Measurements from ENCODE around the gene EPM2AIP1. TPM values are rescaled to one million over a fixed set of nuclear protein-coding genes. Genes with fewer than 3 reads are reported as not detected.
A peak's percentile ranks its signal among the peaks of the same experiment; 100 is the strongest.

Gene EPM2AIP1
- total RNA-seq, 2 donors from 2014 or later = 15.7 to 19.5 TPM

GRCh38 chr3:36991923-36992805, 767 bp downstream of the EPM2AIP1 start:
- Mint-ChIP-seq H3K27ac (no peak overlapping the region), H3K27me3 (ENCODE audit: insufficient read depth) (no peaks in the 10 kb centered on the region), H3K4me1 (peaks cover 16% of the 10 kb centered on the region), H3K9me3 (no peaks in the 10 kb centered on the region), H3K36me3 (ENCODE audit: low read depth) (peaks cover 24% of the 10 kb centered on the region), H3K4me3 (no peak overlapping the region)
- H3K36me3 ChIP-seq (ENCODE audit: control insufficient read depth, insufficient read depth, low read length) = peaks cover 55% of the 10 kb centered on the region
- peaks cover 8% of the 10 kb centered on the region for H3K4me1 ChIP-seq (ENCODE audit: control insufficient read depth, insufficient read depth, low read length)
- DNase-seq = no peak
- peak overlapping the region; percentile 94 for H3K9ac ChIP-seq (ENCODE audit: extremely low read depth, low read length, poor library complexity, severe bottlenecking)
- H3K9me3 ChIP-seq (ENCODE audit: control insufficient read depth, low read length) = no peaks in the 10 kb centered on the region
- H3K27ac ChIP-seq (ENCODE audit: low read depth, low read length) = peak overlapping the region; percentile 94
- TF ChIP-seq CTCF (conservative IDR thresholded peaks at IDR 0.05) = no peak
- H3K4me3 ChIP-seq (ENCODE audit: low read length) = peak overlapping the region; percentile 88
- no peaks in the 10 kb centered on the region for H3K27me3 ChIP-seq (ENCODE audit: control insufficient read depth, insufficient read depth, low read length, poor library complexity, severe bottlenecking)
- WGBS, 2 experiments (ENCODE audit: insufficient coverage in 1 of 2, insufficient read length in 1 of 2) = 7 to 8% methylated on average over 16 to 24 of the region's 24 CpGs

- Mint-ChIP-seq H3K27ac (no peak overlapping the region), H3K27me3 (ENCODE audit: insufficient read depth) (no peaks in the 10 kb centered on the region), H3K4me1 (peaks cover 16% of the 10 kb centered on the region), H3K36me3 (ENCODE audit: low read depth) (peaks cover 20% of the 10 kb centered on the region), H3K4me3 (no peak overlapping the region), H3K9me3 (no peaks in the 10 kb centered on the region)
- Histone ChIP-seq H3K36me3 (ENCODE audit: control insufficient read depth, insufficient read depth, low read length) (peaks cover 54% of the 10 kb centered on the region), H3K27ac (ENCODE audit: low read depth, low read length) (no peak overlapping the region), H3K9me3 (ENCODE audit: control insufficient read depth, low read length) (no peaks in the 10 kb centered on the region), H3K4me1 (ENCODE audit: control insufficient read depth, insufficient read depth, low read length) (peaks cover 8% of the 10 kb centered on the region), H3K27me3 (ENCODE audit: control insufficient read depth, insufficient read depth, low read length, poor library complexity, severe bottlenecking) (no peaks in the 10 kb centered on the region), H3K9ac (ENCODE audit: extremely low read depth, low read length, poor library complexity, severe bottlenecking) (peak overlapping the region; percentile 94), H3K4me3 (ENCODE audit: low read length) (peak overlapping the region; percentile 88)
- WGBS, 2 experiments (ENCODE audit: insufficient coverage in 1 of 2, insufficient read length in 1 of 2) = 60 to 82% methylated on average over 1 to 3 of the region's 3 CpGs
- TF ChIP-seq CTCF (conservative IDR thresholded peaks at IDR 0.05) = no peak
- DNase-seq = no peak
Measured at GRCh38 chr3:36991147-36991546, 1.8 kb downstream of the EPM2AIP1 start.

- H3K4me3 ChIP-seq (ENCODE audit: low read length) = peak overlapping the region; percentile 88
- H3K27me3 Mint-ChIP-seq (ENCODE audit: insufficient read depth) = no peaks in the 10 kb centered on the region
- no peak overlapping the region for H3K27ac ChIP-seq (ENCODE audit: low read depth, low read length)
- H3K9me3 Mint-ChIP-seq = no peaks in the 10 kb centered on the region
- H3K9me3 ChIP-seq (ENCODE audit: control insufficient read depth, low read length) = no peaks in the 10 kb centered on the region
- no peak overlapping the region for H3K4me3 Mint-ChIP-seq
- H3K36me3 ChIP-seq (ENCODE audit: control insufficient read depth, insufficient read depth, low read length) = peaks cover 65% of the 10 kb centered on the region
- peaks cover 31% of the 10 kb centered on the region for H3K36me3 Mint-ChIP-seq (ENCODE audit: low read depth)
- H3K4me1 Mint-ChIP-seq = peaks cover 16% of the 10 kb centered on the region
- H3K9ac ChIP-seq (ENCODE audit: extremely low read depth, low read length, poor library complexity, severe bottlenecking) = no peak overlapping the region
- H3K4me1 ChIP-seq (ENCODE audit: control insufficient read depth, insufficient read depth, low read length) = peaks cover 8% of the 10 kb centered on the region
- H3K27me3 ChIP-seq (ENCODE audit: control insufficient read depth, insufficient read depth, low read length, poor library complexity, severe bottlenecking) = no peaks in the 10 kb centered on the region
- no peak for DNase-seq
- no peak overlapping the region for H3K27ac Mint-ChIP-seq
- no peak for TF ChIP-seq CTCF (conservative IDR thresholded peaks at IDR 0.05)
Measured at GRCh38 chr3:36989568-36989967, 3.4 kb downstream of the EPM2AIP1 start.
